ENCODE results near the gene TSPAN3.

Gene TSPAN3

GRCh38 chr15:77002954-77003912 is 67.7 kb downstream of the TSPAN3 start:
- peak in 2 of 4 experiments; percentile 18 to 35 for DNase-seq

GRCh38 chr15:77002436-77002835 is 68.5 kb downstream of the TSPAN3 start:
- no peak for DNase-seq

DNA sequence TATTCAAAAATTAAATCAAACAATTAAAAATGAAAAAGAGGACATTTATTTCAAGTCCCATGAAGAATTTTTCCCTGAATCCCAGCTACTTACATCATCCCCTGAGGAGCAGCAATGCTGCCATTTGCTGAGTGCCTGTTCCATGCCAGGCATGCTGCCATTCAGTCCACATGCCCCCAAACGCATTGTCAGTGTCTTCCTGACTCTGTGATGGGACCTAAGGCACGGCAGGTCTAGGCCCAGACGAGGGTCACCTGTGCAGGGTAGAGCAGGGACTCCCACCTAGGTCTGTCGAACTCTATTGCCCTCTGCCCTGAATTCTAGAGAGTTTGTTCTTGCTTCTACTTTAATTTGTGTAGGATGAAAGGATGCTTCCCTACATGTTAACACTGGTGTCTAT is 68.9 kb downstream of the TSPAN3 start:
- no peak for DNase-seq

DNA sequence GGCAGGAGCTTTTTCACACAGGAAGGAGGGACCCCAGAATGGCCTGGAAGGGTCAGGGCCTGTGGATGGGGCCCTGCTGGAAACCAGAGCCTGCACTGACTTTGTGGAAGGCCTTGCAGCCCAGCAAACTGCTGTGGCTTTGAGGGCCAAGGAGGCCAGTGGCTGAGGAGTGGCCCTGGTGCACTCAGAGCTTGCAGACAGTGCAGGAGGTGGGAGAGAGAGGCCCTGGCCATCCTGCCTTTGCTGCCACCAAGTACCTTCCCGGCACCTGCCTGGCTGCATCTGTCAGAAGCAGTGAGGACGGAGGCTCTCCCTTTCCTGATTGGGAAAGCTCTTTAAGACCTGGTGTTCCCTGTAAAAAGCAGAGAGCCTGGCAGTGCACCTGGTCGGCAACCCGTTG is 69.6 kb downstream of the TSPAN3 start:
- DNase-seq = no peak

DNA sequence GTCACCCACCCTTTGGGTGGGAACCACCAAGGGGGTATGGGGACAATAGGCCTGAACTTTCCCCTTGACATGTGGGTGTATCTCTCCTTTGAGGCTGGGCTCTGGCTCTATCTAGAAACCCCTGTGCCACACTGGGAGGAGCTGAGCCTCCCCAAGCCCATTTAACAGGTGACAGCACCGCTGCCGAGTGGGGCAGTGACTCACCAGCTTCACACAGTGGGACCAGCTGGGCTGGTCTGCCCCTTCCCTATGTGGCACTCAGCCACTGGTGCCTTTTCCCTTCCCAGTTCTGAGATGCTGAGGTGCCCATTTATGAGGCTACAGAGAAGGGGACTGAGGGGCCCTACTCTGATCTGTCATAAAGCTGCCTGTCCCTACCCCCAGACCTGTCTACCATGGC is 70.9 kb downstream of the TSPAN3 start:
- DNase-seq = no peak

- no peak for DNase-seq
These were observed 72.1 kb downstream of the TSPAN3 start for GRCh38 chr15:76998663-76999285.

DNA sequence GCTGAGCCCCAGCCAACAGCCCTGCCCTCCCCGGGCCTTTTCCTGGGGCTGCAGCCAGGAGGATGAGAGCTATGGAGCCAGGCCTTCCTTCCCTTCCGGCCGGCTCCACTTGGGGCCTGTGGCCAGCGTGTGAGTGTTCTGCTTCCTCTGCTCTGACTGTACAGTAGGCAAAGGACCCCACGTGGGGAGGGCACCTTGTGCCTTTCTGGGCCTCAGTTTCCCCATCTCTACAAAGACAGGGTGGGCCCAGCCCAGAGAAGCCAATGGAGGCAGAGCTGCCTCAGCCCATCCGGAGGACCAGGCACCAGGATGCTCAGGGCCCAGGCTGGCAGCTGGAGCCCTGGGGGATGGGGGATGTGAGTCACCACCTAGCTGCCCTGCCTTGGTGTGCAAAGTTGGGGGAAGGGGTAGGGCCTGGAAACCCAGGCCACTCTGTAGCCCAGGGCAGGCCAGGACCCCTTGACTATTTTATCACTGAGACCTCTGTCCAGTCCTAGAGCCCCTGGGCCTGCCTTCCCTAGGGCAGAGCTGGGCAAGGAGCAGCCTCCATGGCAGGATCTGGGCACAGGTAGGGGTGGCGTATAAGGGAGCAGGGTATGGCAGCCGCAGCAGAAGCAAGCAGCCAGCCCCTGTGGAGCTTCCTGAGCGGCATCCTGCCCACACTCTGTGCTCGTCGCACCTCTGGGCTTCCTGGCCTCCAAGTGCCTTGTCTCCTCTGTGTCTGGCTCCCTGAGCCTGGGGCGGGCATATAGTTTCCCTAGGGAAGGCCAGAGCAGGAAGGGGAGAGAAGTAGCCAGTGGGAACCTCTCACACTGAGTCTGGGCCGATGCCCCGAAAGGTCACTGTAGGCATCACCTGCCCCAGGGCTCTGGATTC is 74.1 kb downstream of the TSPAN3 start:
- peak in 2 of 4 experiments; percentile 35 to 48 for DNase-seq

DNA sequence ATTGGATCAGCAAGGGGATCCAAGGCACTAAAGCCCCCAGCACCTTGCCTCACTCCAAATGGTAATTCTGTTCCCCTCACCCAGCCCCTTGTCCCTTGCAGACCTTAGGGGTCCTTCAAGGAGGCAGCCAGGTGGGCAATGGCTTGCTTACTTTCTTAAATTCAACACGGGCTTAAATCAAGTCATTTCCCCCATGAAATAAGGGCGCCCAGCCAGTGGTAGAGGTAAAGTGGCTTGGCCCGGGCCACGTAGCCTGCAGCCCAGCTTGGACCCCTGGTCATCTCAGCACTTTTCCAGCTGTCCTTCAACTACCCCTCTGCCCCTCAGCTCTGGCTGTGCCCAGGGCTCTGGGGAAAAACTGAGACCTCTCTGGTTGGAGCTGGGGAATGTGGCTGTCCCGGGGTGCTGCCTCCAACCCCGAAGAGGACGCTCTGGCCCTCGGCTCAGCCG is 74.8 kb downstream of the TSPAN3 start:
- DNase-seq = no peak

- DNase-seq = peak in 2 of 4 experiments; percentile 52 to 67
These were observed 75.7 kb downstream of the TSPAN3 start, which contains the start of gene PSTPIP1 for GRCh38 chr15:76994971-76995945. Gene PSTPIP1 (plus strand): TSS chr15:76995126. CDS start chr15:76995574, 448 bp downstream.

DNA sequence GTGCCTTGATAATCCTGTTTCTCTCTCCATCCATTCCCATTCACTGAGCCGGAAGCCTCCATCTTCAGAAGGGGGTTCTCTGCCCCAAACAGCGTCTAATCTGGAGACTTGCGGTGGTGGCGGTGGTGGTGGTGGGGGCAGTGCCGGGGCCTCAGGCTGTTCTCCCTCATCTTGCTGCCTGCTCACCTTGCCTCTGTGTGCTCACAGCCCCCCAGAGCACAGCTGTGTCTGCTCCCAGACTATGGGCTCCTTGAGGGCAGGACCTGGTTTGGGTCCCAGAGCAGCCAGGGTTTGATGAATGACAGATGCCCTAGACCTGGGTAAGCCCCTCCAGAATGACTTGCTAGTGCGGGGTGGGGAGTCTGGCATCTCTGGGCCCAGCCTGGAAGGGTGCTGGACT is 76.4 kb downstream of the TSPAN3 start:
- DNase-seq = no peak

- peak in 2 of 4 experiments; percentile 26 to 48 for DNase-seq
These were observed 76.9 kb downstream of the TSPAN3 start for GRCh38 chr15:76994001-76994400.

DNA sequence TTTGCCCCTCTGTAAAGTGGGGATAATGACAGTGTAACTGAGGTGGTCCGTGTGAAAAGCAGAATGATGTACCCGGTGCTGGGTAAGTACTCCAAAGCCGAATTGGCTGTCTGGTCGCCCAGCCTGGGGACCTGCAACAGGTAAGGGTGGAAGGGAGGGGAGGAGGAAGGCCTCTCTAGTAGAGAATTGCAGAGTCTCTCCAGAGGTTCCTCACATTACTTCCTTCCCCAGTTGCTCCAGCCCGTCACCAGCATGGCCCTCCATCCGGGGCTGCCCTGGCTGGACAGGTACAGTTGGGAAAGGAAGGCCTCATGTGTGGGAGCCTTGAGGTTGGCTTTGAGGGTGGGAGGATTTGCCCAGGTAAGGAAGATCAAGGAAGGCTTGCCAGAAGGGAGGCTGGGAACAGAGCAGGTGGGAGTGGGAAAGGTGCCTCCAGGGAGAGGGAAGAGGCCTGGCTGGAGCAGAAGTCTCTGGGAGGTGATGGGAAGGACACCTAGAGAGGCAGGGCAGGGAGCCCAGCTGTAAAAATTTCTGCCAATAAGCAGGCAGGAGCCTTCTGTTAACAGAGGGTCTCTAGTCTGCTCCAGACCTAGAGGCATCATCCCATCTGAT is 77.7 kb downstream of the TSPAN3 start:
- DNase-seq = no peak

- DNase-seq = no peak
These were observed 78.9 kb downstream of the TSPAN3 start for GRCh38 chr15:76991741-76992645.
